ENCODE measurements around the gene SKAP2.

SKAP2 gene

DNA sequence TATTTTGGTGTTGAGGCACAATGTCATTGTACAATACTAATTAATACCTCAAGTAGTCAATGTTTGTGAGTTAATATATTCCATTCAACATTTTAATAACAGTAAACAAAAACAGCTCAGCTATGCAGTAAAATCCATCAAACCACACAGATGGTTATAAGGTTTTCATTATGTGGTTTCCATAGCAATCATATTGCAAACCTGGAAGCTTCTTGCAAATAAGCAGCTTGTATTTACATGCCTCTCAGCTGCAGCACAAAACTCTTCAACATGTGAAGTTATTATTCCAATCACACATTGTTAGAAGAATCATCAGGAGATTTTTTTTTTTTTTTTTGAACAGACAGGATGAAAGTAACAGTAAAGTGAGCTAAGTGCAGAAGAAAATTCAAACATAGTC is 170.2 kb downstream of the SKAP2 start:
- no peak for DNase-seq (ENCODE audit: low spot score)

DNA sequence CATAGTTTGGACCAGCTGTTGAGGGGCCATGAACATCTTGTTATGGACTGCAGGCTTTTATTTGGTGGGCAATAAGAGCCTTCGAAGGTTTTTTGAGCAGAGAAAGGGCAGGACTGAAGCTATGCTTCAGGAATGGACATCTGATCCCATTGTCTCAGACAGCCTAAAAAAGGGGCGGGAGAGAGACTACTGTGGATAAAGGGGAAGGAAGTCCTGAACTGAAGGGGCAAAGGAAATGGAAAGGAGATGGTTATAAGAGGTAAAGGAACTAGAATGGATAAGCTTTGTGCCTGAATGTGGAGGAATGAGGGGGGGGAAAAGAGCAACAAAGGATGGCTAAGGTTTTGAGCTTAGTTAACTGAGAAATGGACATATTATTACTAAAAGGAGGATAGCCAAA is 172.5 kb downstream of the SKAP2 start:
- no peak for DNase-seq (ENCODE audit: low spot score)

DNA sequence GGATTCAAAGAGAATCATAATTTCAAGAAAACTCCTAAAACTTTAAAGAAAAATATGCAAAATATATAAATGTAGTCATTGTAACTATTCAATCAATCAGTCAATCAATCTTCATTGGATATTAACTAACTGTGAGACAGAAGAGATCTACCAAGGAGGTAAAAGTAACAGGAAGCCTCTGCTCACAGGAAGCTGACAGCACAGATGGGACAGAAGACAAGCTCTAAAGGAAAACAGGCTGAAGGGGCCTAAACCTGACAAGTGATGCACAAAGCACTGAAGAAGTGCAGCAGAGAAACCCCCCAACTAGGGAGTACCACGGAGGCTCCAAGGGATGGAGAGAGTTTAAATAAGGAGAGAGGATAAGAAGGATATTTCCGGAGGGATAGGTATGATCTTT is 173.0 kb downstream of the SKAP2 start:
- no peak for DNase-seq (ENCODE audit: low spot score)

DNA sequence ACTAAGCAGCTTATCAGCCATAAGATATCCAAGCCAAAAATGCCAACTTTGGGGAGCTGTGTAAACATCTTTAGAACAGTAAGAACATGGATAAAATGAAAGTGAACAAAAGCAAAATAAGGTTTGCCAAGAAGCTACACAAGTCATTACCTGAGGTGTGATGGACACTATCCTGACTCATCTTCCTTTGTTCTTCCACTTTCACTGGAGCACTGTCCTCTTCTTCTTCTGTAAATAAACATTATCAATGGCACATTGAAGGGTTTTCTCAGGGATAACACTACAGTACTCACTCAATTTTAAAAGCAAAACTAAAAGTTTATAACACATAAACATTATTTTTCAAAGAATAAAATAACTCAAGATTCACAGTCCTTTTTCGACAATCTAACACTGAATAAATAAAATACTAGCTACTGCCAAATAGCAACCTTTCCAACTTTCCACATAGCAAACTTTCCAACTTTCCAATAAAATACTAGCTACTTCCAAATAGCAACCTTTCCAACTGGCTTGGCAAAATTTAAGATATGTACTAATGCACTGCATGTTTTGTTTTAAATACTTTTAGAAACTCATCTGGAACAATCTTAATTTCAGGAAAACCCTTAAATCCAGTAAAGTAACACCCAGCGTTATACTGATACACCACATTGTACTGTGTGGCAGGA is 174.1 kb downstream of the SKAP2 start:
- no peak for DNase-seq (ENCODE audit: low spot score)

DNA sequence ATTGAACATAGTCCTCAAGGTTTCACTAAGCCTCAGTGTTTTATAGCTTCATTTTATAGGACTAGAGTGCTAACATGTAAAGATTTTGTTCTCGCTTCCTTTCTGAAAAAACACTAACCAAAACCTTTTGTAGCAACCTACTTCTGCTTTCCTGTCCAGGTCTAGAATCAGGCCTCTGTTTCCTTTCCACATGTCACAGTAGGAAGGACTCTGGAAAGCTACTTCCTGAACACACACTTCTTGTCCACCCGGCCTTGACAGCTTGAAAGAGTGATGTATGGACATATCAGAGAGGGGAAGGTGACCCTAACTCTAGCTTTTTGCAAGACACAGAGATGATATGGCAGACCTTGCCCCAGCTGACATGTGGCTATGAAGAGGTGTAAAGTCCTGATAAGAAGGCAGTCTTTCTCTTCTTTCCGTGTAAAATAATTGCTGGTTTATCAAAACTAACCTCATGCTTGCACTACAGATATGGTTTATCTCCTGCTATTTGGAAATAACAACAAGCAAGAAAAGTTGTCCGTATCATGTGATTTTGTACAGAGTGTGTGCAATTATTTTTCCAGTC is 175.4 kb downstream of the SKAP2 start:
- DNase-seq (ENCODE audit: low spot score) = no peak

DNA sequence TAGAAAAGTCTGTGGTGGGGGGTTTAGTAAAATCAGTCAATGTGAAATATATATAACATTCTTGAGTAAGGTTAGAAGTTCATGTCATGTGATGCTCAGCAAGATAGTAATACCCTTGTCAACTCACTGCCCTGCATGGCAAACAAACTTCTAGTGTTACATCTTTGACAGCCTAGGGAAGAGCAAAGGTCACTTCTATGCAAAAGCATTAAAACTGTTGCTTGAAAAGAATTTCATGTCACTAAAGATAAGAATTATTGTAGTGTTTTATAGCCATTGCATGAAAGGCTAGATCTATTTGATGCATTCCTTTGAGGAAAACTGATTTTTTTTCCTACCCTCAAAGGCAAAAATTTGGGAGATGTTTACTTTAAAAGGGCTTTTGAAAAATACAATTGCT is 176.0 kb downstream of the SKAP2 start:
- DNase-seq (ENCODE audit: low spot score) = no peak

DNA sequence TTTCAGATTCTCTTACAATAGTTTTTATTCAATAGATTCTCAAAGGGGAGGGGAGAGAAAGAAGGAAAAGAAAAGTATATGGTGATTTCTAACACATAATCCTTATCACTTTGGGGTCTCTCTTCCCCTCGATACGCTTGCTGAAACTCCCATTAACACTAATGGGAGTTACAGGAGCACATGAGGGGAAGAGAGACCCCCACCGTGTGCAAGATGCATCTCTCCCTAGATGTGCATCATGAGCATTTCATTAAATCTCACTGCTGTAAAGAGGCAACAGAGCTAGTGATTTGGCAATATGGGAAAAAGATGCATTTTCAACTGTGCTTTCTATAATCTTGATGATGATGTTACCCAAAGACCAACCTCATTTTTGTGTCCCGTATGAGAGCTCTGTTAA is 177.4 kb downstream of the SKAP2 start:
- no peak for DNase-seq (ENCODE audit: low spot score)

DNA sequence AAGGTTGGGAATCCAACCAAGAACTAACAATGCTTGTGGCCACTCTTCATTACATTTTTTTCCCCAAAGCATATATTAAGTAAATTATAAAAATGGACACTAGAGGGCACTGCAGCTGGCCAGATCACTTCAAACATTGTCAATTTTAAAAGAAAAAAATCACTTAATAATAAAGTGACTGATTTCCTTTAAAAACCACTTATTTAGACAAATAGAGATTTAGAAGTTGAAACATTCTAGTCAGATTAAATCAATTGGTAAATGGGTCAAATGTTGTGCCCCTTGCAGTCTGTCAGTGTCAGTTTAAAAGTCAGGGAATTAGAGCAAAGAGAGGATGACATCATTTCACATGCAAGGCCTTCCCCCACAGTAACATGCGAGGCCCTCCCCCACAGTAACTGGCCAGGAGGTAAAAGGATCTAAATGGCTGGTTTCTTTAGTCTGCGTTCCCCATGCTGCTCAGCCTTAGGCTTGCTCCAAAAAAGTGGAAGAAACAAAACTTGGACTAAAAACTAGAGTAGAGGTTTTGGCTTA is 177.9 kb downstream of the SKAP2 start:
- DNase-seq (ENCODE audit: low spot score) = peak; percentile 54

DNA sequence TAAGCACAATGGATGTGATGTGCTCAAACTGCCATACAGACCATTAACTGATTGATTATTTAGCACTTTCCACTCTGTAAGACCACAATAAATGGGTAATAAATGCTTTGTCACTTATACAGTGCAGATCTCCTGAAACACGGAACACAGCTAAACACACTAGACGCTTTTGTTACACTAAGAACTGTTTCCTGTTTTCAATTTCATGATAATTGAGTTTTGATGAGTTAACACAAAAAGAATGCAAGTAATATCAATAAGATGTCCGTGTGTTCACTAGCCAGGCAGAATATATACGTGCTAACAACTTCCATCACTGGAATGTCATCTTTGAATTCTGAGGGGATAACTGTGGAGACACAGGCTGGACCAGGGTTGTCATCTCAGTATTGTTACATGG is 178.8 kb downstream of the SKAP2 start:
- no peak for DNase-seq (ENCODE audit: low spot score)

DNA sequence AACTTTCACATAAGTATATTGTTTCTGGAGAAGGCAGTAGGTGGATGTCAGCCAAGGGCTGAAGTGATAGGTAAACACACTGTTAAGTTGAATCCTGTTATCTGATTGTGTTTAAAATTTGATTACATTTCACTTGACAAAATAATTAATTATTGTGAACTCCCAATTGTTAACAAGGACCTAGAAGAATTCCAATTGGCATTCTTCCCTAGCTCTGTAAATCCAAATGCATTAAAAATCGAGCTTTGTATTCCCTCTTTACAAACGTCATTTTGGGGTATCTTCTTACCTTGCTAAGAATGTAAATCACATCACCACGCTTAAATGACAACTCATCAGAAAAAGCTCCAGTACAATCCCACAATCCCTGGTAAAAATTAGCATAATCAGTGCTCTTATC is 179.9 kb downstream of the SKAP2 start:
- no peak for DNase-seq (ENCODE audit: low spot score)

DNA sequence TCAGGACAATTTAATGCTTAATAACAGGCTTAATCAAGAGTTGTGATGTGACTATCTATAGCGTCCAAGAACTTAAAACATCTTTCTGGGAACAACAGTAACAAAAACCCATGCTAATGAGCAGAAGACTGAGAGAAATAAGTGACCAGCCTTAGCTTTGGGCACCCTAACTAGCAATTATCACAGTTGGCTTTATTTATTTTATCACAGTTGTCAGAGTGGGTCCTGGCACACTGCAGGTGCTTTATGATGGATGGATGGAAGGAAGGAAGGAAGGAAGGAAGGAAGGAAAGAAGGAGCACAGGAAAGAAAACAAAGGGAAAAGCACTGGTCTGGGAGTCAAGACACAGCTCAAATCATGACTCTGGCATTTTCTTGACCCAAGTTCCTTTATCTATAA is 181.1 kb downstream of the SKAP2 start:
- DNase-seq (ENCODE audit: low spot score) = no peak

DNA sequence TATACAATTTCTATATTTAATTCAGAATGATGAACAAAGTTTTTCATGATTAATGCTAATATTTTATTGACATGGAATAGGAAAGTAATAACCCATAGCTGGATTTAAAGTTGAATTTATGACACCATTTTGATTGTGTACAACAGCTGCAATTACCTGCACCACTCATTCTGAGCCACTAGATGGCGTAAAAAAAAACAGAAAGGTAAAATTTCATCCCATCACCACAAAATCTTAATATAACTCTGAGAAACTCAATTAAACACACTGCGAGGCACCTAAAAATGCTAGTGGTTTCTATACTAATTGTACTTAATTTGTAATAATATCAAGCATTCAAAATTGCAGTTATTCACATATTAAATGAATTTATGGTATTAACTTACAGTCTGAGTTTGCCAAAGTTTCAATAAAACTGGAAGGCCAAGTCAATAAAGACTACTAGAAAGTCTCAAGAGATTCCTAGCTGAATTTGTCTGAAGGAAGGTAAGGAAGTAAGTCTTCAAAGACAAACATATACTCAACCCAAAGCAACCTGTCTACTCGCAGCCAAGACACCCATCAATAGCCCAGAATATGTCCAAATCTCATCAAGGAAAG is 182.5 kb downstream of the SKAP2 start:
- DNase-seq (ENCODE audit: low spot score) = peak; percentile 34

DNA sequence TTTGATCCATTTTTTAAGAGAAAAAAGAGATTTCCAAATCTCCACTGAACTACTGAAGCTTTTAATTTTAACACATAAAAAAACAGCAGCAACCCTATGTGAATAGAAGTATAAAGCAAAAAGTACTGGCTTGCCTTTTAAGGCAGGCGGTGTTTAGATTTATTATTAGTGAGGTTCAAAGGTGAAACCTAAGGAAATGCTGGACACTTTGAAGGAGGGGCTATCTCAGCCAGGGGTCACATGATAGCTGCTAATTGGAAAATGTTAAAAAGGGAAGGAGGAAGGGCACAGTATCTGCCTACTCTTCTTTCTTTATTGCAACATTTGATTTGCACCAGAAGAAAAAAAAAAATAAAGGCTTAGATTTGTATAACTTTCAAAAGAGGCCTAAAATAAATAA is 183.8 kb downstream of the SKAP2 start:
- no peak for DNase-seq (ENCODE audit: low spot score)

DNA sequence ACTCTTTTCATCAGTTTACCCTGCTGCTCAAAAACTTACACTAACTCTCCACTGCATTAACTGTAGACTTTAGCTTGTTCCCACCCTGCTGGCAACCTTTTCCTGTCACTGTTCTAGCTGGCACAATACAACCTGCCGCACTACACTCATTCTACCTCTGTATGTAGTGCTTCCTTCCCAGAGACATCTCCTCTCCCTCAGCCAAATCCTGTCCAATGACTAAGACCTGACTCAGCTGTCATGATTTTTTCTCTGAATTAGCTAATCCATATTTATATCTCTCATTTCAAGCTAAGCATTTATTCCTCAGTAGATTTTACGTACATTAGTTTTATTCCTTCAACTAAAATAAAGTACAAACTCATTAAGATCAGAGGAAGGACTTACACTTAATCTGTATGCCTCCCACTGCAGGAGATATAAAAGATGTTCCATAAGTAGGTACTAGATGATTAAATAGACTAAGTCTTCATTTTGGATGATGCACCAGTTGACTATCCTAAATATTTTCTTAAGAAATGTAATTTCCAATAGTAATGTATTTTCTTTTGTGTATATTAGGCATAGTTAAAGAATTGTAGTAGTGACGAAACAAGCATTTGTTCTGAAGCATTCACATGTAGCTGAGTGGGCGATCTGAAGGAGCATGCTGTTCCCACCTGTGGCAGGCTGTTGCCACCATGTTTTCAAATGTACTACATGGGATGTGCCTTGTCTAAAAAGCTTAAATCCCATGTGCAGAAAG is 189.1 kb downstream of the SKAP2 start:
- DNase-seq (ENCODE audit: low spot score) = no peak

DNA sequence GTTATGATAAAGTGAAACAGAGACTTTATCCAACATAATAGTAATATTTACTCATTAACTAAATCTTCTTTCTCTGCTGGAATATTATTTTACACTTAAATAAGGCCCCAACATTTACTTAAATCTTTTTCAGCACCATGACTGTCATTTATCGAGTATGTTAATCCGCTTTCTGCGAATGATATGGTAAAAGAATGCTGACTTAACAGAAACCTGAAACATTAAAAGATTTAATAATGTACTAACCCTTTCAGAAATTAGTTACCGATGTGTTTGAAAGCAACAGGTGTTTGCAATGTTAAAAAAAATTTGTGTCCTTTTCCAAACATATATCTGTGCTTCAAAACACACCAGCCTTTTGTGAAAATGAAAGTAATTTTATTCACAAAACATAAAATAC is 190.5 kb downstream of the SKAP2 start:
- DNase-seq (ENCODE audit: low spot score) = no peak

DNA sequence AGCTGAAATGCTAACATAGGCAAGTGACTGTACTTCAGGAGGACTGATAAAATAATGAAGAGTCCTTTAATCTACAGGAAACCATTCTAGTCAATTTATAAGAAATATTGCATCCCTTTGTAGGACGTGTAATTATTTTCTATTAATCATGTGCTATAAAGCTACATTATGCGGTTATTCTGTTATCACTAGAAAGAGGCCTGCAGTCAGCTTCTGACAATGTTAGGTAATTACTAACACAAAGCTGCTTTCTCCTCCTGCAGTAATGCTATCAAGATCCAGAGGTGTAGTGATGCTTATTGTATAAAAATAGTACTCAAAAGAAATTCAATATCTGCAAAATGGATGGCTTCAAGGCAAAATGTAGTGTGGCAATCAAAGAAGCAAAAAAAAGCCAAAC is 191.1 kb downstream of the SKAP2 start:
- DNase-seq (ENCODE audit: low spot score) = no peak

DNA sequence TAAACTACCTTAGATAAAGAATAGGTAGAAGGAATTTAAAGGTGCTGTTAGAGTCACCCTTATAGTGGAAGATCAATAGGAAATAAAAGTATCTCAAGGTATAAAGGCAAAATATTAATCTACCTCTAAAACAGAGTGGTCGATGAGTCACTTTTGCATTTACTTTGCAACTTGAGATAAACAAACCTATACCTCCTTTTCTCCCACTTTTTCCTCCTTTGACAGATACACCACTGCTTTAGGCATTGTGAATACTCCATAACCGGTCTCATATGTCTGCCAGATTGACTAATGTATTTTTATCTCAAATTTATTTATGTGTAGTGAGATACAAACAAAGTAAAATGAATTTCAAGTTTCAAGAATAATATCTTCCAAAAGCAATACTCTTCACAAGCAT is 193.5 kb downstream of the SKAP2 start:
- no peak for DNase-seq (ENCODE audit: low spot score)

DNA sequence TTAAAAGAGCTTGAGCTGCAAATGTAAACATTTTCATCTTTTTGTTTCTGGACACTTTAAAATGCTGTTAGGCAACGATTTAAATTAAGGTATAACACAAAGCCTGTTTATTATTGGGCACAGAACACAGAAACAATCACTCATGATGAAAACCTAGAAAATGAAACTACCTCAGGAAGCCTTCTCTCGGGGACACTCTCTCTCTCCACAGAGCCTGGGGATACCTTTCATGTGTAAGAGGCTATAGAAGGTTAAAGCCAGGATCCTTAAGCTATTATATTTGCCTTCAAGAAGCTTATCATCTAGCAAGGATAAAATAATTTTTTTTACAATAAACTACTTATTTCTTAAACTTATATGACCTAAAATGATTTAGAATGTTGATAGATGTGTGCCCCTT is 194.1 kb downstream of the SKAP2 start:
- no peak for DNase-seq (ENCODE audit: low spot score)

DNA sequence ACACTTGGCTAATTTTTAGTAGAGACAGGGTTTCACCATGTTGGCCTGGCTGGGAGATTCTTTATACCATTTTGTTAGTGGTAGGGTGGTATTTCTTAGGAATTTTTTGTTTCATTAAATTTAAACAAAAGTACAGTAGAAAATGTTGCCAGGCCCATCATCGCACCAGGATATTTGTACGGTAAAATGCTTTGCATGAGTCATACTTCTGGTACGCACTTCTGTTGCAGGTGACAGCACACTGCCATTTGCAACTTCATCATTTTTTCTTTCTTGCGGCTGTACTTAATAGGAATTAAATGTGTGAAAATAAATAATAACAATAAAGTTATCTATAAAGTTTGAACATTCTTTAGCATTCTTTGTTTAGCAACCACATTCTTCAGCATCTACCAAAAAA is 195.6 kb downstream of the SKAP2 start:
- no peak for DNase-seq (ENCODE audit: low spot score)

DNA sequence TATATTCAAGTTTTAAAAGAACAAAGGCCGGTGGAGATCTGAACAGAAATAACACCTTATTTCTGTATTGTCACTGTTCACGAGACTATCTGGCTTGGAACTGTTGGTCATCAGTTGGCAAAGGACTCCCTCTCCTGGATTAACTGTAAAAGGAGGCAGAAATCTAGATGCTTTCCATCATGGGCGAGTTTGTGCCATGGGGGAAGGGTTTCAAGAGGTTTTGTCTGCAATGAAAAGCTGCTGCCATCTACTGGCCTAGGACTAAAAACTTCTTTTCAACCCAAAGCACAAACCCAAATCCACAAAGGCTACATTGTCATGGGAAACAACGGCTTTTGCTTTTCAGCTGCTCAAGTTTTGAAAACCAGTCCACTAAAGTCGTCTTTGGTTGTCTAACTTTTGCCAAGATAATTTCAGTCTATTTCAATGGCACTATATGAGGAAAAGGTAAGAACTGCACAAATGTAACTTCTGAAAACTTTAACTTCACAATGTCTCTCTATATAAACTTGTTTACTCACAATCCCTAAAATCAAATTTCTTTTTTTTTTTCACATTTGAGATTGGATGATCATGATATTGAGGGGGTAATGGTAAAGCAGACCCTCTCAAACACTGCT is 196.8 kb downstream of the SKAP2 start:
- DNase-seq (ENCODE audit: low spot score) = peak; percentile 63

DNA sequence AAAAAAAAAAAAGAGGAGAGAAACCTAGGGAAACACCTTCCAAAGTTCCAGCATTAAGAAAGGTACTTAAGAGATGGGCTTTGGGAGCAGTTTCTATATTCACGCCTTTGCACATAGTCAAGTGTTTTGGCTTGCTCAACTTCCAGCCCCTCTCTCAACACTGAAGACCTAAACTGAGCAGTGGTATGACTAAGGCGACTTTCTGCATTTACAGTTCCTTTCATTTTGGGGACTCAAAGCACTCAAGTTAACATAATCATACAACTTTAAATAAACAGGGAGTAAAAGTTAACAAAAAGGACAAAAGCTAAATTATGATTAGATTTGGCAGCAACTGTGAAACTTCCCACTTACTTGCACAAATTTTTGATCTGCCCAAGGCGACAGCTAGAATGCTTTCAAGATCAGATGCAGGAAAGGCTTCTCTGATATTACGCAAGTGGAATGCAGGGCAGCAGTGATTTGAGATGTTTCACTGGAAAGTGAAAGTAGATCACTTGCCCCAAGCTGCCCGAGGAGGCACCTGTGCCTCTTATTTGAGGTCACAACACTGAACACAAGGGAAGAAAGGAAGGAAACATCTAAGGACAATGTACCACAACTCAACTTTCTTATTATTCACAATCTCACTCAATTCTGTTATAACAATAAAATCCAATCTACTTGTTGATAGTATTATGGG is 199.5 kb downstream of the SKAP2 start:
- peak; percentile 39 for DNase-seq (ENCODE audit: low spot score)

DNA sequence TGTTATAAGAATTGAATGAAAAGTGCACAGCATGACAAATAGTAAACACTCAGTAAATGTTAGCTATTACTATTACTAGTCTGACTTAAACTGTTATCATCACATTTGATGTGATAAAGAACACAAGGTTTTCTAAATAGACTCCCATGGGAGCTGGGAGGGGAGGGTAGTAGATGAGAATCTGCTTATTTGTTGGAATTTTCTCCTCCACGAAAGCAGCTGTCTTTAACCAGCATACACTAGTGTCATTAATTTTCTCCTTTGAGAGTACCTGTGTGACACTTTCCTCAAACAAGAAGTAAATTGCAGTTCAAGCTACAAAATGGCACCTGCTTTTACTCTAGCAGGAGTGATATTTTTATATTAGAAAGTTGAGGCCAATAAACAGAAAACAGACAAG is 200.1 kb downstream of the SKAP2 start:
- DNase-seq (ENCODE audit: low spot score) = no peak
